DMS 273 (cell line): Measurements from ENCODE around the gene KHSRP.
"Not testable (repeated sequence)": the region's sequence is repeated elsewhere in the genome, so short reads cannot be mapped to it uniquely, and the experiment has no call there.

Experiments
- DNase-seq: peaks from one replicate; lab custom pipeline; 2025; ENCODE audit not compliant: unreplicated experiment; lab: John Stamatoyannopoulos, UW

The KHSRP gene

DNA sequence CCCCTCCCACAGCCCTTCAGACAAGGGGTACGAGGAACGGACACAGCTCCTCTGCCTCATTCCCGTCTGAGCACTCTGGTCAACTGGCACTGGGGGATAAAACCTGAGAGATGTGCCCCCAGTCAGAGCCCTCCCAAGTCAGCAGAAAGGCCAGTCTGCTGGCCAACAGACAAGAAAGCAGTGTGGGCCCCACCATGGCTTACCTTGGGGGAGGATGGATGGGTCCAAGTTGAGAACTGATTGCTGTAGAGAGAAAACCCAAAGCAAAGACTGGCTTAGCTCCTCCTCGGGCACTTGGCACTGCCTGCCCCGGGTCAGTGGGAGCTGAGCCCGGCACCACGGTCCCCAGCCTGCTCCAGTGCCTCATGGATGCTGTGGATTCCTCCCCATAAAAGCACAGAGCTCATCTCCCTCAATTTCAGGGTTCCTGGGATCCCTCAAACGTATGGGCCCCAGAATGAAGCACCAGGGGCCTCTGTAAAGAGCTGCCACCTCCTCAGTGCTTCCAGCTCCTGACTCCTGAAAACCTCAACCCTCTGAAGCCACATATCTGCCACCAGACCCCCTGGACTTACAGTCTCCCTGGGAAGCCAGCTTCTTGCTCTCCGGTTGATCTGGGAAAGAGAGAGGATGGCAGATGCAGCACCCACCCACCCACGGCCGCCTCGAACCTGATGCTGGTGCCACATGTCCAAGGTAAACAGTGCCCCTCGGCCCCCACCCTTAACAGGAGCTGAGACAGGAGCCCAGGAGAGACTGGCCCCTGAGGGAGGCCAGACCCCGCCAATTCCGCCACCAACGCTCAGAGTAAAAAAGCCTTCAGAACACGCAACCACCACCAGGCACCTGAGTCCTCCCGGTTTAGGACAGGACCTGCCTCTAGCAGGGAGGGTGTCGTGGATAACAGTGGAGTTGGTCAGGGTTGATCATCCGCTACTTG is 3.3 kb downstream of the KHSRP start:
- no peak for DNase-seq

DNA sequence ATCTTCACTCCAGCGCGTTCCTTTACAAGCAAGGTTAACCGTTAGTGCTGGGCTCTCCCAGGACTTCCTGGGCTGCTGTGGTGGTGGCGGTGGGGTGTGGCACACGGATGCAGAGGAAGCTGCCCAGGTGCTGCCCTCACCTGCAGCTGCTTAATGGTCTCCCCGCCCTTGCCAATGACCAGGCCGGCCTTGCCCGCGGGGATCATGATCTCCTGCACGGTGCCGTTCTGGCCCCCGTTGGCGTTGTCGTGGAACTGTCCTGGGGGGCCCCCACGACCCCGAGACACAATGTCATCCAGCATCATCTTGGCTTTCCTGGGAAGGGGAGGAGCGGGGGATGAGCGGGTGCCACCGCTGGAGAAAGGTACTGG is 6.1 kb downstream of the KHSRP start:
- no peak for DNase-seq

GRCh38 chr19:6417713-6418561 is 6.7 kb downstream of the KHSRP start:
- DNase-seq = no peak

GRCh38 chr19:6416658-6417405 is 7.8 kb downstream of the KHSRP start:
- no peak for DNase-seq

- no peak for DNase-seq
These were observed 8.9 kb downstream of the KHSRP start for GRCh38 chr19:6415591-6416190.

DNA sequence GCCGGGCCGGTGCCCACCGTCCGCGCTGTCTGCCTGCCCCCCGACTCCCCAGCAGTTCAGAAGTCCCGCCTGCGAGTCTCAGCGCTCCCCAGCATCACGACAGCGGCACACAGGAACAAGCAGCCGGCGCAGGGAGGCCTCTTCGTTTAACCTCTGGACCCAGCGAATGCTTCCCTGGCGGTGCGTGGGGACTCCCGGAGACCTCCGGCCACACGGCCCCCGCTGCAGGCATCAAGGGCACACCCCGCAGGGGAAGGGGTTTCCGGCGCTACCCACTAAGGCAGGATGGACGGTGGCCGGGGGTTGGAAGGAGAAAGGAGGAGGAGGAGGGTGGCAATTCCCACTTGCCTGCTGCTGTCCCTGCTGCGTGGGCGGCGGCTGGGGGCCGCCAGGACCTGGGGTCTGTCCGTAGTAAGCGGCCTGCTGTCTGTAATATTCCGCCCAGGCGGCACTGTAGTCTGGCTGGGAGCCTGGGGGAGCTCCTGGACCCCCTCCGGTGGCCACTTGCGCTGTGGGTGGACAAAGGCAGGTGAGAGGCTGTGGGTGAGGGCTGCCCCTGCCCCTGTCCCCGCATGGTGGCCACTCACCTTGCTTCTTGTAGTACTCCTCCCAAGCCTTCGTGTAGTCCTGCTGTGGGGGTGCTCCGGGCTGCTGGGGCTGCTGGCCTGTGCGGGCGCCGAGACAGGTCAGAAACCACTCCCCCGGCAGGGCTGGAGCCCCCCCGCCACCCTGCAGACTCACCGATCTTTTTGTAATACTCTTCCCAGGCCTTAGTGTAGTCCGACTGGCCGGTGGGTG is 9.6 kb downstream of the KHSRP start:
- no peak for DNase-seq

DNA sequence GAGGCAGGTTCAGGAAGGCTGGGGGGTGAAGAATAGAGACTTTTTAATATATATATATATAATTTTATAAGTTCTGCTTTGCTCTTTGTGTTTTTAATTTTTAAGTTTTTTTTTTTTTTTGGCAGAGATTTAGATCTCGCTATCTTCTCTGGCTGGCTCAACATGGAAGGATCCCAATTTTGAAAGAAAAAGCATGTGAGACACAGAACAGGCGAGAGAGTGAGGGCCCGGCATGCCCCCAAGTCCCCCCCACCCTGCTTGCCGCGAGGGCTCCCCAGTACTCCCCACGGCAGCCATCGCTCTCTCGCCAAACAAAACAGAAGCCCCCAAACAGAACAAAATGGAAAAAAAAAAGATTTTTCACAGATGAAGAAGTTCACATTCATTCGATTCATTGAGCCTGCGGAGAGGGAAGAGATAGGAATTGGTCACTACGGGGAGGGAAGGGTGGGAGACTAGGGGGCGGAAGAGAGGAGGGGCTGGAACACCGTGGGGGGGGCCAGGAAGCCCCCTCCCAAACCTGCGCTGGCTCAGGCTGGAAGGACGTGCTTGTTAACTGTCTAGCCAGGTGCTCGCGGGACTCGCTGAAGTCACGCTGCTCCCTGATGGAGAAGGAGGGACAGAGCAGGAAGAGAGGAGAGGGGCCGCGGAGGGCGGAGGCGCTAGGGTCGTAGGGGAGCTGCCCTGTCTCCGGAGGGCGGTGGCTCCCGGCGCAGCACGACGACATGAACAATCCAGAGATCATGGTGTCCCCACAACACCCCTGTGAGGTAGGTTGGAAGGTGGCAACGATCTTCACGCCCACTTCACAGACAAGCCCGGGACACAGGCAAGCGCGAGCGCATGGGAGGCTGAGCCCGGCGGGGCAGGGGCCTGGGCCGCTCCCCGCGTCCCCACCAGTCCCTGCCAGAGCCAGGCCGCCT is 10.6 kb downstream of the KHSRP start:
- no peak for DNase-seq

DNA sequence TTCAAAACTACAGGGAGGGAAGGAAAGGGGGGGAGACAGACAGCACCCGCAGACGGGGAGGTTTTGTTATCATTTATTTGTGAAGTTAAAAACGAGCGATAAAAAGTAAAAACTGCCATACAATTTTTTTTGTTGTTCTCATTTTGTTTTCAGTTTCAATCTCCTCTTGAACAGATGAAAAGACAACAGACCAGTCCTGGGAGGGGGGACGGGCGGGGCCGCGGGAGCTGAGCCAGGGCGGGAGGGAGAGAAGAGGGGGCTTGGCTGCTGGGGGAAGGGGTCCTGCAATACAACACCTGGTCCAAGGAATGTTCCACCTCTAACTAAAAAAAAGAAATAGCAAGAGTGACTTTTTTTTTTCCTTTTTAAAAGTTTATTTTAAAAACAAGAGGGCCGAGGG is 11.3 kb downstream of the KHSRP start:
- DNase-seq = no peak

DNA sequence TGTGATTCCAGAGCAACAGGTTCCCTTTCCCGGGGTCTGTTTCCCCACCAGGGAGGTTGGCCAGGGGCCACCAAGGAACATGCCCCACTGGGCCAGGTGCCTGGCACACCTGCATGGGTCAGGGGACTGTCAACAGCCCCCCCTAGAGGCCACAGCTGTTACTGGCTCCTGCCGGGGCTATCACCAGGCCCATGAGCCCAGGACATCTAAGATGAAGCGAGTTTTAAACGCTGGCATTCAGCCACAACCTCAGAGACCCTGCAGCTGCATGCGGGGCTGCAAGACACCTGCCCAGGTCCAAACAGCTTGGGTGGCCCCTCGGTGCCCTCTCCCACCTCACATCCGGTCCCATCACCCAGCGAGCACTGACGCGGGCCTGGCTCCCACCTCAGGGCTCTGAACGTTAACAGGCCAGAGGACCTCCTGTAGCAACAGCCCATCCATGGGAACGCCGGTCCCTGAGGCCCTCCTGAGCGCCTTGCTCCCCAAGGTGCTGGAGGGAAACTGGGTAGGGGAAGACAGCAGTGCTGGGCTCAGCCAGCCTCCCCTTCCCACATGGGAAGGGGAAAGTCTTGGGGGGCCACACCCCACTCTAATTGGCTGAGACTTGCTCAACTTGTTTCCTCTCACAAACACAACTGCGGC is 12.0 kb downstream of the KHSRP start:
- peak; percentile 76 for DNase-seq

DNA sequence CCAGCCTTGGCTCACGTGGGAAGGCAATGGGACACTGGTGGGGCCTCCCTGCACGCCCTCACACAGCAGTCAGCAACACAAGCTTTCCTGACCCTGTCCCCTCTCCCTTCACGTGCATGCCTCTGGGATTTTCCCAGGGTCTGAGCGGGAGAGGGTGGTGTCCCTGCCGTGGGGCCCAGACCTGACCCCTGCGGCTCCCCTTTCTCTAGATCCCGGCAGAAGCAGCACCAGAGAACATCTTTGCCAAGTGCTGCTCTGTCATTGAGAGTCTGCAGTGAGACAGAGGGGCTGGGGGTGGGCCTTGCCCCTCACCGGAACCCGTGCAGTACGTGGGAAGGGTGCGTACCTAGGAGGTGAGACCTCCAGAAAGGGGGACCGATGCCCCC is 12.6 kb downstream of the KHSRP start:
- peak; percentile 55 for DNase-seq

GRCh38 chr19:6409346-6409745 is 15.3 kb downstream of the KHSRP start:
- DNase-seq = no peak

DNA sequence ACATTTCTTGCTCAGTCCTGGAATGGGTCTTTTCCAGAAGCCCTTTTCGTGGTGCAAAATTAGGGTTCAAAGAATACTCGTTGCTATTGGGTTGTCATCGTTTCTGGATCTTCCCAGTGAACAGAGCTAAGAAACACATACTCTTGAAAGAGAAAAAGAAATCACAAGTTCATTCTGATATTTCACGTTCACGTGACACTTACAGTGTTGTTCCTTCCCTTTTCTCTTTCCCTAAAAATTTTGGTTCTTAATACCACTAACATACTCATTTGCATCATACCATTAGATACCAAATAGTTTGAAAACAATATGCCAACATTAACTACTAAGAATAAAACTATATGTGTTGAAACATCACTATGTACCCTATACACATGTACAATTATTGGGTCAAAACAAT is 18.2 kb downstream of the KHSRP start:
- no peak for DNase-seq

DNA sequence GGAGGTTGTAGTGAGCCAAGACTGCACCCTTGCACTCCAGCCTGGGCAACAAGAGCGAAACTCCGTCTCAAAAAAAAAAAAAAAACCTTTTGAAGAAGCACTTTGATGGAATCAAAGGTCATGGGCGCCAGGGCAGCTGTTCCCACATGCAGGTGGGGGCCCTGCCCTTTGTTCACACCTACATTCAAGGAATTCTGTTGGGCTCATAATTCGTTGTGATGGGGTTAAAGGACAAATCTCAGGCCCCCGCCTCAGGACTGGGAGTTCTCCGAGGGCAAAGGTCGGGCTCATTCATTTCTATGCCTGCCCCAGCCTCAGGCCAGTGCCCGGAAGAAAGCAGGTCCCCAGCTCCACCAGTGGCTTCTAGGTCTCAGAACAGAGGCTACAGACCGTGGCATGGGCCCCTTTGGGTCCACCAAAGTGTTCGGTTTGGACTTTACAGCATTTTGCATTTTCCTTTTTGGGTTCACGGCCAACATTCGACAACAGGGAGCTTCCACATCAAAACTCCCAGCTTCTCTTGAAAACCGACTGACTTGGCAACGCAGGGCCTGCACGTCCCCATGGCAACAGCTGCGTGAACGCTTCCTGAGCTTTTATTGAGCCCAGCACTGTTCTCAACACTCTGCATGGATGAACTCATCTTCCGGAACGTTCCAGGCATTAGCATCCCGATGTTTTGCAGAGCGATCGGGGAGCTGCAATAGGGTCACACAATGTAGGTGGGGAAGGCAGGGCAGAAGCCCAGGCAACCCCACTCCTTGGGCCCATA is 21.6 kb downstream of the KHSRP start:
- DNase-seq = peak; percentile 25

- DNase-seq = no peak
These were observed 22.6 kb downstream of the KHSRP start for GRCh38 chr19:6402058-6402457.

- DNase-seq = not testable (repeated sequence)
These were observed 24.3 kb downstream of the KHSRP start for GRCh38 chr19:6400062-6400944.

GRCh38 chr19:6396305-6396704 is 28.3 kb downstream of the KHSRP start:
- DNase-seq = no peak

GRCh38 chr19:6394831-6395230 is 29.8 kb downstream of the KHSRP start:
- no peak for DNase-seq
